PC-3 (cell line): ENCODE results near the gene TFEC.

ENCODE experiments used
- CTCF ChIP-seq: fragments of 300-600 bp; sonication (generic); conservative IDR thresholded peaks from 2 replicates; pipeline ENCODE4 v1.5.1; 2017; ENCODE audit warnings: antibody characterized with exemption, low read depth, mild to moderate bottlenecking, low read length
- EZH2phosphoT487 ChIP-seq: fragments of 300-600 bp; sonication (generic); IDR thresholded peaks from 2 replicates; pipeline ENCODE4 v1.6.1; 2018; ENCODE audit warnings: mild to moderate bottlenecking, antibody characterized with exemption, low read length, borderline replicate concordance

- no peak for TF ChIP-seq CTCF
- TF ChIP-seq EZH2phosphoT487 = no peak
Observed at GRCh38 chr7:116062666-116063065, 32.1 kb upstream of the TFEC start.
